GM12801 (cell line): Measurements from ENCODE around the gene SCOC.

Experiments used
- TF ChIP-seq, protein P1 (sequence below): IDR thresholded peaks from one replicate; pipeline ENCODE4 v1.5.1; 2011; ENCODE audit warnings: control low read depth; ENCODE audit not compliant: insufficient read length; ENCODE audit errors: extremely low read depth

Gene SCOC

DNA sequence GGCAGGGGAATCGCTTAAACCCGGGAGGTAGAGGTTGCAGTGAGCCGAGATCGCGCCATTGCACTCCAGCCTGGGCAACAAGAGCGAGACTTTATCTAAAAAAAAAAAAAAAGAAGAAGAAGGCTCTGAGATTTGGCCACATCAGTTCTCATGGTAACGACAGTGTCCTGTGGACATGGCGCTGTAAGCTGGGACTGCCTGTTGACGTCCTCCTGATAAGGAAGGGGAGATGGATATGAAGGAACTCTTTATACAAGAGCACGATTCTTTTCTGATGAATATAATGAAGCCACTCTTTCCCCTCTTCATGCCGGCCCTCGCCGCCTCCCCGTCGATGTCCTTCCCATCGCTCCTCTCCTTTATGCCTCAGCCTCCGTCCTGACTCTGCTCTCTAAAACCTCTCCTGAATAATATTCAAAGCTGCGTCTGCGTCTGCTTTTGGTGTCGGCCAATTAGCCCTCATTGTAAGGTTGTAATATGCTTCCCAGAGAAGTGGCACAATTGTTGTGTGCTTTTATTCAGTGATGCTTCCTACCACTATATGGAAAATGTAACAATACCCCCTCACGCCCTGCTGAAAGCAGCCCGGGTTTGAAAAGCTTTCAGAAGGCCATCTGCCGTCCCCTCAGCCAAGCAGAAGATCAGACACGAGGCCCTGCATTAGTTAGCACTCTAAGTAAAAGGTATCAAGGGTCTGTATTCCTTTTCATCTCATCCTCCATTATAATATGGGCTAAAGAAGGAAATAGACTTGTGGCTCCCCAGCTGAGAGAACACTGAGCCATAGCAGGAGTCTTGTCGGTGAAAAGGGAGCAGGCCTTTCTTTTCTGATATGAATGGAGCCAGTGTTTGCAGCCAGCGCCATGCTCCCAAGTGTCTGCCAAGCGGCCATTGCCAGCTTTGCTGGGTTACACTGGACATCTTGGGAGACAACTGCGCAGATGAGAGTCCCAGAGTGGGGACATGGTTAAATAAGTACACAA, 22.1 kb upstream of the SCOC start:
- TF ChIP-seq, protein P1, sequence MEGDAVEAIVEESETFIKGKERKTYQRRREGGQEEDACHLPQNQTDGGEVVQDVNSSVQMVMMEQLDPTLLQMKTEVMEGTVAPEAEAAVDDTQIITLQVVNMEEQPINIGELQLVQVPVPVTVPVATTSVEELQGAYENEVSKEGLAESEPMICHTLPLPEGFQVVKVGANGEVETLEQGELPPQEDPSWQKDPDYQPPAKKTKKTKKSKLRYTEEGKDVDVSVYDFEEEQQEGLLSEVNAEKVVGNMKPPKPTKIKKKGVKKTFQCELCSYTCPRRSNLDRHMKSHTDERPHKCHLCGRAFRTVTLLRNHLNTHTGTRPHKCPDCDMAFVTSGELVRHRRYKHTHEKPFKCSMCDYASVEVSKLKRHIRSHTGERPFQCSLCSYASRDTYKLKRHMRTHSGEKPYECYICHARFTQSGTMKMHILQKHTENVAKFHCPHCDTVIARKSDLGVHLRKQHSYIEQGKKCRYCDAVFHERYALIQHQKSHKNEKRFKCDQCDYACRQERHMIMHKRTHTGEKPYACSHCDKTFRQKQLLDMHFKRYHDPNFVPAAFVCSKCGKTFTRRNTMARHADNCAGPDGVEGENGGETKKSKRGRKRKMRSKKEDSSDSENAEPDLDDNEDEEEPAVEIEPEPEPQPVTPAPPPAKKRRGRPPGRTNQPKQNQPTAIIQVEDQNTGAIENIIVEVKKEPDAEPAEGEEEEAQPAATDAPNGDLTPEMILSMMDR, result no peak

DNA sequence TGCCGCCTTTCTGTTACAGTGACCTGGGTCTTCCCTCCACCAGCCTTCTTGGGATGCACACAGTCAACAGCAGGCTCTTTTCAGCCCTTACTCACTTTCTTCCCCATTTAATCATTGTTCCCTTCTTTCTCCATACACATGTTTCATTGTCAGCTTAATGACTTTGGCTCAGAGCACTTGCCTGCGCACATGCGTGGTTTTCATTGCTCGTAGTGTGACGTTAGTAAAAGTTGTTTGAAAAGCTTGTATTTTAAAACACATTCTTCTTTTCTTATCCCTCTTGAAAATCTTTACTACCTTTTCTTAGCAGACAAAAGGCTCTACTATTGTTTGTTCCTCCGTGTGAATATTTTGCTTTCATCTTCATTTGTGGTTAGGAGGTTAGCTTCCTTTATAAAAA, 19.7 kb upstream of the SCOC start:
- TF ChIP-seq, protein P1, result no peak

DNA sequence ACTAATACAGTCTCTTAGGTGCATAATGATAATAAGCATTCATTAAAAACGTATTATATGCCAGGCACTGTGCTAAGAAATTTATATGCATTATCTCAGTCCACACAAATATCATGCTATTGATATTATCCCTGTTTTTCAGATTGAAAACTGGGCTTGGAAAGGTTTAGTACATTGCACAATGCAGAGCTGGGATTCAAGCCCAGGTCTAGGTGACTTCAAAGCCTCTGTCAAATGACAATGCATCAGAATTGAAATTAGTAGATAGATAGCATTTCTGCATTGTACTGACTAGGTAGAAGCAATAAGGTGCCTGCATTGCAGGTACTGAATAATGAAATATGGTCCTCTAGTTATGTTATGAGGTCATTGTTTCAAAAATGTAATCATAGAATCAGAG, 18.2 kb upstream of the SCOC start:
- TF ChIP-seq, protein P1, result no peak

DNA sequence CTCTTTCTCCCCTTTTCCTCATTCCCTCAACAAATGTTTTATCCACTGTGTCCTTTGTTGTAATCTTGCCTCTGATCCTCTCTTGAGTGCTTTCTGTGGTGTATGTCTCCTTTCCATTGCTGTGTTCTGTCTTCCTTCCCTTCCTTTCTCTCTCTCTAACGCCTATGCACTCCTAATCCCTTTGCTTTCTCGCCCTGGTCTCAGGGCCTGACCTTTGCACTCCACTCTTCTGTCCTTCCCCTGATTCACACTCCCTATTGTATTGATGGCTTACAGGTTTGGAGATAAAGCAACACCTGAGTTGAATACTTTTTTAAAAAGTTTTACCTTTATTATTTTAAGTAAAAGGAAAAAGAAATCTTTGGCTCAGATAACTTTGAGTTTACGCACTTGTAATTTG, 15.6 kb upstream of the SCOC start:
- TF ChIP-seq, protein P1, result no peak

DNA sequence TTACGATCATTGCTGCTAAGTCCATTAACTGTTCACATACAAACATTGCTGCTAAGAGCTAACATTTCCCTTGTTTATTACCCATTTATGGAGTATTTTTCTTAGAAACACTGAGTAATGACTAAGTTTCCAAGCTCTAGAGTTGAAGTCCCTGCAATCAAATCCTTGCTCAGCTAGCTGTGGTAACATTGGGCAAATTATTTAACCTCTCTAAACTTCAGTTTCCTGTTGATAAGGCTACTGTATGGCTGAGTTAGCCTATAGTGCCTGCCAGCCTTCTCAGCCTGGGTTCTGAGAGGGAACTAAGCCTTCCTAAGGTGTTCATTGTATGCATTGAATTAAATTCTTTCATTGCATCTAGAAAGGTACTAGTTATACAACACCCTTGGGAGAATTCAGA, 15.2 kb upstream of the SCOC start:
- TF ChIP-seq, protein P1, result no peak

DNA sequence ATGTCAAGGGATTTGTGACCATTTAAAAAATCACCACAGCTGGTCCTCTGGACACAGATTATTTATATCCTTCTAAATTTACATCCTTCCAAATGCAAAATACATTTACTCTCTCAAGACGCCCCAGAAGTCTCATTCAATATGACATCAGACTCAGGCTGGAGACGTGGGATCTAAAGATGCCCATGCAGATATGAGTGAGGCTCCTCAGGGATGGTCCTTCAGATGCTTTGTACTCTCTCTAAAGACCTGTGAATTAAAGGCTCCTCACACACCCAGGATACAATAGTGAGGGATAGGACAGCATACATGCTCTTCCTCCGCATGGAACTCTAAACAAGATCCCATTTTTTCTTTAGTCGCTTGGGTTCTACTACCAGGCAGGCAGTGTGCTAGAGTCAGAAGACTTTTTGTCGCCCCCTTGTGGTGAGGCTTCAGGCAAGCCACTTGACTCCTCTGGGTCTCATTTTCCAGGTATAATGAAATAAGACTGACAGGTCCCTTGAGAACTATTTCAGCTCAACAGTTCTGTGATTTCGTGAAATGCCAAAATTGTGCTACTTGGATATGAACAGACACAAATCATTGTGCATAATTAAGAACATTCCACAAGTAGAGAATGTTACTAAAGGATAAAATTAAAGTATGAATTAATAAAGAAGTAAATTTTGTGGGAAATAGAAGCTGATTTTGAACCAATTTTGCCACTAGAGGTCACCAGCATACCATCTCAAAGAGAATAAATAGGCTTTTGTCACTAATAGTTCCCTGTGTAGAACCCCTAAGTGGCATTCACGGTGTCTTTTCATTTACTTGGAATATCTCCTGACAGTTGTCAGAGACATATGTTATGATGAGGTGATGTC, 13.7 kb upstream of the SCOC start:
- TF ChIP-seq, protein P1, result peak; percentile 38

DNA sequence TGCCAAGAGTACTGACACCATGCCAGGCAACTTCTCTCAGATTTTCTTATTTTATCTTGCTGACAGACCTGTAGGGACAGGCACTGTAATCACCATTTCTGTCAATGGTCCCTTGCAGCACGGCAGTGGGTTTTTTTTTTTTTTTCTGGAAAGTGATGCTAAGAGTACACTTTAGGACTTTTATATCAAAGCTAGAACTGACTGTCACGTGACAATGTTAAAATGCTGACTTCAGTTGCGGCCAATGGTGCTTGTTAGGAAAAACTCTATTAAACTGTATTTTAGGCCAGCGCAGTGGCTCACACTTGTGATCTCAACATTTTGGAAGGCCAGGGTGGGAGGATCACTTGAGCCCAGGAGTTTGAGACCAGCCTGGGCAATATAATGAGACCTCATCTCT, 12.3 kb upstream of the SCOC start:
- TF ChIP-seq, protein P1, result no peak
